Measurements from ENCODE around the gene RRH.
"Not testable (repeated sequence)": the region's sequence is repeated elsewhere in the genome, so short reads cannot be mapped to it uniquely, and the experiment has no call there.

The RRH gene, protein sequence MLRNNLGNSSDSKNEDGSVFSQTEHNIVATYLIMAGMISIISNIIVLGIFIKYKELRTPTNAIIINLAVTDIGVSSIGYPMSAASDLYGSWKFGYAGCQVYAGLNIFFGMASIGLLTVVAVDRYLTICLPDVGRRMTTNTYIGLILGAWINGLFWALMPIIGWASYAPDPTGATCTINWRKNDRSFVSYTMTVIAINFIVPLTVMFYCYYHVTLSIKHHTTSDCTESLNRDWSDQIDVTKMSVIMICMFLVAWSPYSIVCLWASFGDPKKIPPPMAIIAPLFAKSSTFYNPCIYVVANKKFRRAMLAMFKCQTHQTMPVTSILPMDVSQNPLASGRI

DNA sequence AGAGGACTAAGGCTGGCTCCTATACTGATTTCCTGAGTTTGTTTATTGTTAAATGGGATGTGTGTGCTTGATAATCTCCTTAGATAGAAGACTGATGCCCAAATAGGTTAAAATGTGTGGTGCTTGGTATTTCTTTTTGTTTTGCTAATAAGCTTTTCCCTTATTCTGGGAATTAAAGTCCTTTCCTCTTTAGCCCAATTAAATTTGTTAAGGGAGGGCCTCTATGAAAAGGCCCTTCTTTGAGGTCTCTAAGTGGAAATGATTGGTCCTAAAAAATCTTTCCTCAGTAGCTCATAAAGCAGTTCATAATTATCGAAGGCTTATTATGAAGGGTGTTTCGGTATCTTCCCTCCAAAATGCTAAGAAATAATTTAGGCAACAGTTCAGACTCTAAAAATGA lies at the start of gene RRH:
Gene RRH (plus strand): TSS at position 301 of the 400 bp plus-strand sequence. CDS start 56 bp downstream, at position 357.
- DNase-seq, result no peak

DNA sequence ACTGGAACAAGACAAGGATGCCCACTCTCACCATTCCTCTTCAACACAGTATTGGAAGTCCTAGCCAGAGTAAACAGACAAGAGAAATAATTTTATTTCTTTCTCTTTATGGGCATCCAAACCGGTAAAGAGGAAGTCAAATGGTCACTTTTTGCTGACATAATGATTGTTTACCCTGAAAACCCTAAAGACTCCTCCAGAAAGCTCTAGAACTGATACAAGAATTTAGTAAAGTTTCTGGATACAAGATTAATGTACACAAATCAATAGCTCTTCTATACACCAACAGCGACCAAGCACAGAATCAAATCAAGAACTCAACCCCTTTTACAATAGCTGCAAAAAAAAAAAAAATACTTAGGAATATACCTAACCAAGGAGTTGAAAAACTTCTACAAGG lies 45.7 kb upstream of the RRH start:
- DNase-seq, result not testable (repeated sequence)

DNA sequence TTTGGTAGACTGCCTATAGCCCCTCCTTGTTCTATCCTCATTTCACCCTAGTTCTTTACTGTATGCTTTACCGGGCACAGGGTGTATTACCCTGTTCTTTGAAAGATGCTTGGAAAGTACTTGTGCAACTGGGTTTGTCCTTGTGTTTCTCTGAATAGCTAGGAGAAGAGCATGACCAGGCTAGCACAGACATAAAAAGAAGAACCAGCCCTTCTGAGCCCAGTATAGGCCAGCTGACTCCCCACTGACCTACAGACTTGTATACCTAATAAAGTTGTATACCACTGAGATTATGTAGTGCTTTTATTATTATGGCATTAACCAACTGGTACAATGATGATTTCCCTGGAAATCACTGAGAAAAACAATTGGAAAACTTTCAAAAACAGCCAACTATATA lies 40.9 kb upstream of the RRH start:
- DNase-seq, result no peak

DNA sequence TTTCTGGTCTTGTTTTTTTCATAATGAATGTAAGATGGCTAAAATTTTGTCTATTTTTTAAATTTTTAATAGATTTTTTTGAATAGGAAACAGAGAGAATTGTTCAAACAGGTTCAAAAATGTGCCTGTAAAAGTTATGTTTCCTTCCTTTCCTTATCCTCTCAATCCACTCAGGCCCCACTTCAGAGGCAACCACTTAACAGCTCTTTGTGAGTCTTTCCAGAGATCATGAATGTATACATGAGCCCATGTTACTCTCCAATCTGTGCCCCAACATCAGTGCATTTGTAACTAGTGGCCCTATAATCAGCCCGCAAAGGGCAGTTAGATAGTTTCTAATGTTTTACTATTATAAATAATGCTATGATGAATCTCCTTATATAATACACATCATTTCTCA lies 40.0 kb upstream of the RRH start:
- no peak for DNase-seq

DNA sequence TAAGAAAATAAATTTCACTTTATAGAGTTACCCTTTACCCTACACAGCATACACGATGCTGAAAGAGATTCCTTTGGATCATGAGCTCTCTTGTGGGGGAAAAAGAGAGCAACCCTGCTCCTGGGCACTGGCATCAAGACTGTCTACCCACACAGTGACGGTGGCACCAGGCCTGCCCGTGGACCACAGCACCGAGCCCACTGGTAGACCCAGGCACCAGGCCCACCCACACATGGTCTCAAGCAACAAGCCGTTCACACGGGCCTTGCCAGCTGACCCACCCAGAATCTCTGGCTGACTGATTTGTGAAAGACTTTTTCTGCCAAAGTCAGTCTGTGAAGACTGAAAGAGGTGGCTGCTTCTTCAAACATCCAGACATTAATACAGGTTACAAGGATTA lies 32.7 kb upstream of the RRH start:
- no peak for DNase-seq

DNA sequence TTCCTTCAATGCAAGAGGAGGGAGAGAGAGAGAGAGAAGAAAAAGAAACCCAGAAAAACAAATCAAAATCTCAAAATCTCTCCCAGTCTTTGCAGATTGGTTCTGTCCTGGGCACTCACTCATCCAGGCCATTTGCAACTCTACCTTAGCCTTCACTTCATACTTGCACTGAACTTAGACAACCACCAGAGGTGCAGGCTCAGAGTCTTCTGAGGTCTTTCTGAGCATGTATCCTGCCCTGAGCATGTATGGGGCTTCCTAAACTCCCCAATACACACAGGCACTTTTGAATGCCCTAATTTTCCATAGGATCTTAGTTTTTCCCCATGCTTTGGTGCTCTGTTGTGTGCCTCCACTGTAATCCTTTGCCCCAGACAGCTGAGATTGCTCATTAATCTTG lies 28.9 kb upstream of the RRH start:
- no peak for DNase-seq

DNA sequence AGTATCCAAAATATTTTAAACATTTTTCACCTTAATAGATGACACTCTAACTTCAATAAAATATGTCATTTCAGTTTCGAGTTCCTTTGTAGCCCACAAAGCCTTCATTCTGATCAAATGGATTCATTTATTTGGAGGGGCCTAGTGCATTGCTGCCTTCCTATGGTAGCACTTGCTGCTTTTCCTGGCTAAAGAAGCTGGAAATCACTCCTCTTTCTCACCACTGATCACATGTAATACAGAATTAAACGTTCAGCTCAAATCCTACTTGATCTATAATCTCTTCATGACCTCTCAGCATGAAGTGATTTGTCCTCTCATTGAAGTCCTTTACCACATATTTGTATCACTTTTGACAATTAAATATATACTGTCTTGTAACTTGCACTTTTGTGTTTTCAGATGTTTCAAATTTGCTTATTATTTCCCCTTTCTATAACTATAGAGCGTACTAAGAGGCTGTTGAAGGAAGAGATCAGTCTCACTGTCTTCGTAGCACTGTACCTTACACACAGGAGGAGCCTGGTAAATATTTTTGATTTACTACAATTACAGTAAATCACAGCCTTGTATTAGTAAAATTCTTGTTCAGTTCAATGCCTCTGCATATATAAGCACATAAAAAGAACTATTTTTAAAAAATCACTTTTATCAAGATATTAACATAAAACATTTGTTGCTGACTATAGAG lies 26.5 kb upstream of the RRH start:
- DNase-seq, result no peak

DNA sequence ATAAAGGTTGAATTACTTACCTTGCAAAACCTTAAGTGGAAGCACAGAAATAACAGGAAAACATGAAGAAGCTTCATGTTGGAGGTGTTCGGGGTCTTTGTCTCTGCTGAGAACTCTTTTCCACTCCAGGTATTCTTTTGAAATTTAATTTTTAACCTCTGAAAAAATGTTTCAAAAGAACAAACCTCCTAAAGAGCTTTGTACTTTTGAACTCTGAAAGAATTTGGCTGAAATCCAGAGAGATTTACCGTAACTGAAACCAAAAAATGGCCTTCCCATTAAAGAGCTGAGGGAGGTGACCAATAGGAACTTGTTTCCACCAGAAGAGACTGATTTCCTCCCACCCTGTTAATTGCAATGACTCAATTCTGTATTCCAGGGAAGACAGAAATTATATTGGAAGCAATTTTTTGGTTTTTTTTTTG lies 25.9 kb upstream of the RRH start, which contains the start of gene CFI:
Gene CFI (minus strand): TSS at position 105 of the 425 bp plus-strand sequence. CDS start 28 bp downstream, at position 77.
- no peak for DNase-seq

DNA sequence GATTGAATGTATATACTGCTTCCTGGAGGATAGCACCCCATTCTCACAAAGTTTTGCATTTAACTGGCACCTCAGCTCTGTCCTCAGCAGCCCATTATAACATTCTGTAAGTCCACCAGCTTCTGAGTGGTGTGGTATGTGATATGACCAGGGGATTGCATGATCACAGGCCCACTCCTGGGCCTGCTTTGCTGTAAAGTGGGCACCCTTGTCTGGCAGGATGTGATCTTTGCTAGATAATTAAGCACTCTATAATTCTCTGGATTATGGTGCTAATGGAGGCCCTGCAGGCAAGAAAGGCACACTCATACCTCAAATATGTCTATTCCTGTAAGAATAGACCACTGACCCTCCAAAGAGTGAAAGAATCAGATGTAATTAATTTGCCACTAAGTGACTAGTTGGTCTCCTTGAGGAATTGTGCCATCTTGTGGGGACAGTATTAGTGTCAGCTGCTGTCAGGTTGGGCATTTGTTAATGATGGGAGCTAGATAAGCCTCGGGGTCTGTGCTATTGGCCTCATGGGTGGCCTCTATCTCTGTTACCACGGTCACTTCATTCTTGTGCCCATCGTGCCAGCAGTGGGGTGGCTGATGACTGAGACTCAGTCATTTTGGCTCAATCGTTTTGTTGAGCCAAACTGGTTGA lies 23.7 kb upstream of the RRH start:
- DNase-seq, result no peak

DNA sequence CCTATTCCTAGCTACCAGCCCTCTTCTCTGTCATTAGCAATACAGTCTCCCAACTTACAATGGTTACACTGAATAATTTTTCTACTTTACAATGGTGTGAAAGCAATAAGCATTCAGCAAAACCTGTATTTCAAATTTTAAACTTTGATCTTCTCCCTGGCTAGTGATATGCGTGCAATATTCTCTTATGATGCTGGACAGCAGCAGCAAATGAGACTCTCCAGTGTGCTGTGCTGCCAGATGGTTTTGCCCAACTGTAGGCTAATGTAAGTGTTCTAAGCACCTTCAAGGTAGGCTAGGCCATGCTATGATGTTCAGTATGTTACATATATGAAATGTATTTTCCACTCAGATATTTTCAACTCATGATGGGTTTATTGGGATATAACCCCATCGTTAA lies 18.1 kb upstream of the RRH start:
- DNase-seq, result no peak

DNA sequence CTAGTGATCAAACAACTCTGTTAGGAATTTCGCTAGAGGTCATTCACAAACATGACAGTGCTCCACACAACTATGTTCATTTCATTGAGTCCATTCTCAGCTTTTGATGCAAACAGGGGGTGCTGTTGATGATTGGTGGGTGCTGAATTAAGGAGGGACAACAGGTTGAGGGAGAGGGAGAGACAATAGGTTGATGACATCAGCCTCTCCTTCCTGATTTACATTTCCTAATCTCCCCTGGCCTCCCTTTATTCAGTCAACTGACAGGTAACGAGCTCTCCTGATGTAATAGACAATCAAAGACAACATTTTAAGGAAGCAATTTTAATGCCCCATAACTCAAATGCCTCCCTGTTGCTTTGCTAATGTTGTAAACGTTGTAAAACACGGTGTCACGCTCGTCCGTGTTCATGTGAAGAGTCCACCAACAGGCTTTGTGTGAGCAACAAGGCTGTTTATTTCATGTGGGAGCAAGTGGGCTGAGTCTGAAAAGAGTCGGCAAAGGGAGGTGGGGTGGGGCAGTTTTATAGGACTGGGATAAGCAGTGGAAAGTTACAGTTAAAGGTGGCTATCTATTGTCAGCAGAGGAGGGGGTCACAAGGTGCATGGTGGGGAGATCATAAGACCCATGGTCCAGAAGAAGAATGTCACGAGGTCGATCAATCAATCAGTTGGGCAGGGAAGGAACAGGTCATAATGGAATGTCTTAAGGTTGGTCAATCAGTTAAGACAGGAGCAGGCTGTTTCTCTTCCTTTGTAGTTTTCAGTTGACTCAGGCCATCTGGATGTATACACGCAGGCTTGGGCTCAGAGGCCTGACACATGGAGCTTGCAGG lies 17.0 kb upstream of the RRH start:
- DNase-seq, result no peak

DNA sequence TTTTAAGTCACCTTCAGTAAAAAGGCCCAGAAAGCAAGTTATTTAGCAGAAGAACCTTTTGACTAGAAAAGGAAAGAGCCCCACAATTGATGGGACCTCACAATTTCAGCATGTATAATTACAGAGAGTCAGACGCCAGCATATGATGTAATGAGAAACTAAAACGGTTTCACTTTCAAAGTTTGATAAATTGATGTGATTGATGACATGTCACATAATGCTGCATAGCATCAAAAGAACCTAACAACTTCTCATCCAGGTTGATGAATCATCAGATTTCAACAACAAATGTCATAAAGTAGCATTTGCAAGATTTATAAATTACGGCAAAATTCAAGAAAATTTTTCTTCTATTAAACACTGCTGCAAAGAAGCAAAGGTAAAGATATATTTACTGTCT lies 16.1 kb upstream of the RRH start:
- no peak for DNase-seq

DNA sequence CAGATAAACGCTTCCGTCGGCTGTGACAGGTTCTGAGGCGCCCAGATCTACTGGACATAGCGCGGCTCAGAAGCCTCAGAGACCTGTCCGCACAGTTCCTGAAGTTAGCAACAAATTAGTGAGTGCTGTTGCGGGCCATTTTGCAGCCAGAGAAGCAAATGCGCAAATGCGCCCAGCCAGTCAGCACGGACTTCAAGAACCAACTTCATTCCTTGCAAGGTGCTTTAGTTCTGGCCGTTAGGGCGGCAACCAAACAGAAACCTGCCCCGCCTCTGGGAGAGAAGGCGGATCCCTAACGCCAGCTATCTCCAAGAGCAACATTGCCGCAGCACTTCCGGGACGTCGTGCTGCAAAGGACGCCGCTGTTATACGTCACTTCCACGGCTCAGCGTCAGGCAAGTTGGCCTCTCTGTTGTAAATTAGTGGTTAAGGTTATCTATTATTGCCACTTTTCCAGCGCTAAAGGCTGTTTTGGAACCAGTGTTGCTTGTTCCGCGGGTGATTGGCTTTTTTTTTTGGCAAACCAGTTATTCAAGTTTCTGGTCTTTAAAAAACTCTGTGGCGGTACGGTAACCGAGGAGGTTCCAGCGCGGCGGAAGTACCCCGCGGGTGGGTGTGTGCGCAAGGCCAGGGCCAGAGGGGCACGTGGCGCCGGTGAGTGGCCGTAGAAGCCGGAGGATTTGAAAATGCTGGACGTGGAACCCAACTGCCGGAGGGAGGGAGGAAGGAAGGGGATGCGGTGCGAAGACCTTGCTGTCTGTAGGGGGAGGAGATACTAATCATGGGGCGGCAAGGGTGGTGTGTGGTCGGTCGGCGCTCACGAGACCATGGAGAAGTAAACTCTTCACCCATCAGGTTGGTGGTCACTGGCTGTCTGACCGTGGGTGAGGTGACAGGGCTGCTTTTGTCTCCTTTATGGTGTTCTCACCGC lies 12.4 kb upstream of the RRH start, which contains the start of gene GAR1:
Gene GAR1 (plus strand): TSS at position 612 of the 931 bp plus-strand sequence. CDS start 403 bp downstream, outside the sequence.
- DNase-seq, result peak; percentile 87

DNA sequence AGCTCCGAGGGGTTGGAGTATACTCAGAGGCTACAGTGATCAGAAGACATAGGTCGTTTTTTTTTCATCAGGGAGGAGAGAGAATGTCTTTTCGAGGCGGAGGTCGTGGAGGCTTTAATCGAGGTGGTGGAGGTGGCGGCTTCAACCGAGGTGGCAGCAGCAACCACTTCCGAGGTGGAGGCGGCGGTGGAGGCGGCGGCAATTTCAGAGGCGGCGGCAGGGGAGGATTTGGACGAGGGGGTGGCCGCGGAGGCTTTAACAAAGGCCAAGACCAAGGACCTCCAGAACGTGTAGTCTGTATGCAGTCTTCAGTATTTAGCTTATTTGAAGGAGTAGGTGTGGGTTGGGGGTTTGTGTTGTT lies 11.7 kb upstream of the RRH start:
- DNase-seq, result no peak

DNA sequence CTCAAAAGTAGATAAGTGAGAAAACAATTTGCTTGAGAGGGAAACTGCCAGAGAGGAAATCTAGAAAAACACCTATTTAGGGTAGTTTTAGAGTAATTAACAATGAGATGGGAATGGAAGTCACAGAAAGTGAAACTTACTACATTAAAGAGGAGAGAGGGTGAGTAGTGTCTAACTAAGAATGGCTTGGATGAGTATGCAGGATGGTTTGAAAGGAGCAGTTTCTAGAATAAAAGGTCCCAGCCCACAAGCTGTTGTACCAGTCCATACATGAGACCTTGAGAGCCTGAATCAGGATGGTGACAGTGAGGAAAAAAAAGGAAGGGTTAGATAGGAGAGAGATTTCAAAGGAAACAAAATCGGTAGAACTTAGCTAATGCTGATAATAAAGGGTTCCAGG lies 10.9 kb upstream of the RRH start:
- no peak for DNase-seq

DNA sequence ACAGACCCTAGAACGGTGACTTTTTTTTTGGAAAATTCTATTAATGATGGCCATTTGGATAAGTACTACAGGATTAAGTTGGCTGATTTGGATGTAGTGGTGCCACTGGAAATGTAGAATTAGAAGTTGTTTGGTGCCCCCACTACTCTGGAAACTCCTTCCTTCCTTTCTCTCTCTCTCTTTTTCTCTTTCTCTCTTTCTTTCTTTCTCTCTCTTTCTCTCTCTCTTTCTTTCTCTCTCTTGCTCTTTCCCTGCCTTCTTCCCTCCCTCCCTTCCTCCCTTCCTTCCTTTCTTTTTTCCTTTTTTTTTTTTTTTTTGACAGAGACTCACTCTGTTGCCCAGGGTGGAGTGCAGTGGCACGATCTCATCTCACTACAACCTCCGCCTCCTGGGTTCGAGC lies 9.5 kb upstream of the RRH start:
- no peak for DNase-seq

DNA sequence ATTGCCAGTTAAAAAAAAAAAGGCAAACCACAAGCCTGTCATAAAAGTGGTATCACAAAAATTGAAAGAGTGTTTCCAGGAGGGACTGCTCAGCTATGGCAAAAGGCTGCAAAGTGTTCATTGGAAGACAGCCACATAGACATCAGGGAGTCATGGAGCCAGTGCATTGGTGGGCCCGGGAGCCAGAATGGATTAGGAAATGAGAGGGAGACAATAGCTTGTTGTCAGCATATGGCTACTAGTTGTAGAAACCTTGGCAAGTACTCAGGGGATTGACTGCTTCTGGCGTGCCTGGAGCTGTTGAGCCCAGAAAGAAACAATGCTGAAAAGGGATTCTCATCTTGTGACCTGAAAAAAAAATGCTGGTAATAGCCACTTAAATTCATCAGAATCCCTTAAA lies 7.2 kb upstream of the RRH start:
- no peak for DNase-seq

DNA sequence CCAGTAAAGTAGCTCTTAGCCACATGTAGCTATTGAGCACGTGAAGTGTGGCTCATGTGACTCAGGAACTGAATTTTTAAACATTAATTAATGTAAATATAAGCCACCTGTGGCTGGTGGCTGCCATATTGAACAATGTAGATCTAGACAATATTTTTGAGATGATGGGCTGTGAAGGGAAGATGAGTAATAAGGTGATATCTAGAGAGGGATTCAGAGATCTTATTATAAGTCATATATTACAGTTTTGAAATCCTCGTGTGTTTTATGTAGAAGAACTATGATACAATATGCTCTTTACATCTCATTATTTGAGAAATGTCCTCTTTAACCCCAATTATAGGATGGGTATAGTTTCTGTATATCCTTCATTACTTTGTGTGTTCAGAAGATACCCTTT lies 6.6 kb upstream of the RRH start:
- no peak for DNase-seq

DNA sequence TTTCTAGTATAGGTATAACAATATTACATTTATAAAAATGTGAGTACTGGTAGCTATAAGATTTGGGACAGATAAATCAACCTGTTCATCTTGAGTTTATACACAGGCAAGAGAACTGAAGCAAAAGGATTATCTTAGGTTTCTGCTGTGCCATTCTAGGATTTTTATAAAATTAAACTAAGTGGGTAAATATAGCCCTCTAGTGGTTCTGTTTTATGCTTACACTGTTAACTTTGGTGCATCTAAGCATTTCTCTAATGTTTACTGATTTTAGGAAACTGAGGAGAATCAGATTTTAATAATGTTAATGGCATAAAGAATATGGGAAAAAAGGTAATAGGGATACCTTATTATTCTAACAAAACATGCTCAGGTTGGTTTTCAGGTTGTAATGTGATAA lies 1.1 kb upstream of the RRH start:
- DNase-seq, result no peak

DNA sequence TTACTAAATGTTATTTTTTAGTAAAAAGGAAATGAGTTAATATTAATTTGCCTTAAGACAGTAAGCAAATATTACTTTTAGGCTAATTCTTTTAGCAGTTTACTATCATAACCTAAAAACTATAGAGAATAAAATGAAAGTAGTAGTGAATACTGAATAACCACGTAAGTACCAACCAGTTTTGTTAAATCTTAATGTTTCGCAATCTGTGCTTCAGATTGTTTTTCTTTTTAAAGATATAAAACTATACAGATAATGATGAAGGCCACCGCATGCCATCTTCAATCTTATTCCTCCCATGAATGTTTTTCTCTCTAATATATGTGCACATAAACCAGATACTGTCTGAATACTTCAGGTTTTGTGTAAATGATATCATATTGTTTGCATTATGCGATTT lies 6.0 kb downstream of the RRH start:
- DNase-seq, result no peak

DNA sequence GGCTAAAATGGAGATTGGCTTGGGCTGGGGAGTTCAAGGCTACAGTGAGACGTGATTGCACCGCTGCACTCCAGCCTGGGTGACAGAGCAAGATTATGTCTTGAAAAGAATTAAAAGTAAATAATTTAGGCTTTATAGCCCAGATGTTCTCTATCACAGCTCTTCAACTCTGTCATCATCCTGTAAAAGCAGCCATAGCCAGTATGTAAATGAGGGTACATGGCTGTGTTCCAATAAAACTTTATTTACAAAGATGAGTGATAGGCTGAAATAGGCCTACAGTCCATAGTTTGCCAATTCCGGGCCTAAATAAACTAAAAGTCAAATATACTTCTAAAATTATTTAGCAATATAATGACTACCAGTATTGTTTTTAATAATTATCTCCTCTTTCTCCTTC lies 9.2 kb downstream of the RRH start:
- no peak for DNase-seq
